Esophagus (tissue), 2 donors: Measurements from ENCODE around the gene DLGAP5. TPM values are rescaled to one million over a fixed set of nuclear protein-coding genes. Genes with fewer than 3 reads are reported as not detected.

Experiments
- H3K27ac ChIP-seq, 2 donors: one replicate each; pipeline ENCODE4 v1.5.1; 2013; ENCODE audit warnings: low read depth in 2 of 2, mild to moderate bottlenecking in 2 of 2, inconsistent platforms in 1 of 2, low read length in 1 of 2, moderate library complexity in 1 of 2
- H3K27me3 ChIP-seq, 2 donors: one replicate each; pipeline ENCODE4 v1.6.1; 2013; ENCODE audit warnings: low read length in 2 of 2, control low read depth in 1 of 2, mild to moderate bottlenecking in 1 of 2; ENCODE audit not compliant: insufficient read depth in 2 of 2, control insufficient read depth in 1 of 2
- H3K36me3 ChIP-seq, 2 donors: one replicate each; pipeline ENCODE4 v1.6.1; 2013; ENCODE audit warnings: low read length in 1 of 2; ENCODE audit not compliant: control insufficient read depth in 2 of 2, insufficient read depth in 2 of 2
- H3K4me1 ChIP-seq, 2 donors: one replicate each; pipeline ENCODE4 v1.6.1; 2013; ENCODE audit warnings: low read length in 1 of 2; ENCODE audit not compliant: control insufficient read depth in 2 of 2, insufficient read depth in 2 of 2
- H3K4me3 ChIP-seq, 2 donors: one replicate each; pipeline ENCODE4 v1.5.1; 2013; ENCODE audit warnings: low read length in 2 of 2, mild to moderate bottlenecking in 2 of 2, low read depth in 1 of 2, moderate library complexity in 1 of 2
- H3K9me3 ChIP-seq, 2 donors: one replicate each; pipeline ENCODE4 v1.6.1; 2013; ENCODE audit warnings: mild to moderate bottlenecking in 2 of 2, low read depth in 1 of 2, low read length in 1 of 2, moderate library complexity in 1 of 2; ENCODE audit not compliant: control insufficient read depth in 2 of 2, insufficient read depth in 1 of 2
- WGBS, 2 donors: extraction: QIAGEN DNeasy Blood & Tissue Kit; methylation state at CpG; one replicate each; pipeline ENCODE4 v1.1.7; 2013; 5-methylcytosine and 5-hydroxymethylcytosine counted together
- polyA plus RNA-seq, 2 donors: library from polyadenylated mRNA; stranded (reverse); fragments of 200-250 nt; gene quantifications; one replicate each; pipeline ENCODE4 v1.2.3, GENCODE V29; 2013
- donor health status: healthy with polysubstance abuse.
- donor health status: Bipolar disorder and iron deficiency.

DLGAP5 gene
- polyA plus RNA-seq, 2 donors = 1.4 to 6.0 TPM

GRCh38 chr14:55126034-55126433 lies 65.4 kb downstream of the DLGAP5 start:
- H3K9me3 ChIP-seq = no peaks in the 10 kb centered on the region
- peak overlapping the region; percentile 78 to 89 for H3K27ac ChIP-seq
- no peaks in the 10 kb centered on the region for H3K27me3 ChIP-seq
- 47 to 52% methylated on average over 3 of the region's 3 CpGs for WGBS, 2 donors
- no peaks in the 10 kb centered on the region for H3K36me3 ChIP-seq
- peaks cover 6 to 18% of the 10 kb centered on the region in 2 donors for H3K4me1 ChIP-seq
- no peak overlapping the region for H3K4me3 ChIP-seq

DNA sequence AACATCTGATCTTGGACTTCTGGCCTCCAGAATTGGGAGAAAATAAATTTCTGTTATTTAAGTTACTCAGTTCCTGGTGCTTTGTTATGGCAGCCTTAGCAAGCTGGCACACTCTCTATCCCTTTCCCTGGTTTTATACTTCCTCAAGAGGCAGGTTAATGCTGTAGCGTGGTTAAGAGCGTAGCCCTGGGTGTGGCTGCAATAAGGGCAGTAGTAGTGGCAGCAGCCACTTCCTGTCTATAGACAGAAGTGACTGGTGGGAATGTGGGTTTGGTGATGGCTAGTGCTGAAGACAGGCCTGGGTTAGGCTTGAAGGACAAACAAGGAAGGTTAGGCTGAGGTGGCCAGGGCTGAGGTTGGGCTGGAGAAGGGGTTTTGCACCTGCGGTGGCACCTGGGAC lies 66.0 kb downstream of the DLGAP5 start:
- Histone ChIP-seq H3K27ac (peak overlapping the region; percentile 78 to 89), H3K9me3 (no peaks in the 10 kb centered on the region), H3K4me1 (peaks cover 6 to 23% of the 10 kb centered on the region in 2 donors), H3K27me3 (no peaks in the 10 kb centered on the region), H3K36me3 (no peaks in the 10 kb centered on the region), H3K4me3 (no peak overlapping the region)
- WGBS, 2 donors = 60 to 64% methylated on average over 3 of the region's 3 CpGs

DNA sequence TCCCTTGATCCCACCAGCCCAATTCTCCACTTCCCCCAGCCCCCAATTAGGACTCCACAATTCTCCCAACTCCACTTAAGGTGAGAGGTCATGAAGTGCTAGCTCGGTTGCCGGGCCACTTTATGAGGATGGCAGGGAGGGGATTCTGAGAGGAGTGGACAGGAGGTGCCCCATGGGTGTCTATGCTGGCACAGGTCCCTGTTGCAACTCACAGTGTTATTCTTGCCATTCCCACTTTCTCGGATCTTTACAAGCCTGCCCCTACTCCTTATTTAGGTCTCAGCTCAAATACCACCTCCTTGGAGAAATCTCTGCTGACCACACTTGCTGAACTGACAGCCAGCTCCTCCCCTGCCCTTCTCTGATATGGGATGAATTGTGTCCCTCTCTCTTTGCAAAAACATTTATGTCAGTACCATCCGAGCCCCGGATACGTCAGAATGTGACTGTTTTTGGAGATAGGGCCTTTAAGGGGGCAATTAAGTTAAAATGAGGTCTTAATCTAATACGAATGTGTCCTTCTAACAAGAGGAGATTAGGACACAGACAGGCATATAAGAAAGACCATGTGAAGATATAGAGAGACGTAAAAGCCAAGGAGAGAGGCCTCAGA lies 66.5 kb downstream of the DLGAP5 start:
- Histone ChIP-seq H3K9me3 (no peaks in the 10 kb centered on the region), H3K27me3 (no peaks in the 10 kb centered on the region), H3K36me3 (no peaks in the 10 kb centered on the region), H3K4me1 (peaks cover 6 to 23% of the 10 kb centered on the region in 2 donors), H3K4me3 (no peak overlapping the region), H3K27ac (peak overlapping the region; percentile 78 to 80)
- WGBS, 2 donors = 88 to 92% methylated on average over 8 of the region's 8 CpGs

GRCh38 chr14:55123852-55124639 lies 67.3 kb downstream of the DLGAP5 start:
- no peaks in the 10 kb centered on the region for H3K36me3 ChIP-seq
- peaks cover 6 to 23% of the 10 kb centered on the region in 2 donors for H3K4me1 ChIP-seq
- 94 to 95% methylated on average over 9 of the region's 9 CpGs for WGBS, 2 donors
- H3K27ac ChIP-seq = peak overlapping the region in 1 of 2 donors; percentile 38
- no peaks in the 10 kb centered on the region for H3K27me3 ChIP-seq
- no peaks in the 10 kb centered on the region for H3K9me3 ChIP-seq
- H3K4me3 ChIP-seq = no peak overlapping the region

GRCh38 chr14:55123101-55123500 lies 68.3 kb downstream of the DLGAP5 start:
- peak overlapping the region; percentile 72 to 85 for H3K27ac ChIP-seq
- H3K4me1 ChIP-seq = peaks cover 6 to 23% of the 10 kb centered on the region in 2 donors
- H3K4me3 ChIP-seq = no peak overlapping the region

GRCh38 chr14:55122440-55122986 lies 68.9 kb downstream of the DLGAP5 start:
- Histone ChIP-seq H3K27ac (peak overlapping the region; percentile 72 to 85), H3K27me3 (no peaks in the 10 kb centered on the region), H3K4me3 (no peak overlapping the region), H3K4me1 (peaks cover 6 to 27% of the 10 kb centered on the region in 2 donors), H3K36me3 (no peaks in the 10 kb centered on the region), H3K9me3 (no peaks in the 10 kb centered on the region)
- 28 to 29% methylated on average over 8 of the region's 8 CpGs for WGBS, 2 donors

More at GRCh38 chr14:55123101-55123500, 68.3 kb downstream of the DLGAP5 start:
- Histone ChIP-seq H3K27me3 (no peaks in the 10 kb centered on the region), H3K9me3 (no peaks in the 10 kb centered on the region), H3K36me3 (no peaks in the 10 kb centered on the region)
- 63 to 66% methylated on average over 8 of the region's 8 CpGs for WGBS, 2 donors

DNA sequence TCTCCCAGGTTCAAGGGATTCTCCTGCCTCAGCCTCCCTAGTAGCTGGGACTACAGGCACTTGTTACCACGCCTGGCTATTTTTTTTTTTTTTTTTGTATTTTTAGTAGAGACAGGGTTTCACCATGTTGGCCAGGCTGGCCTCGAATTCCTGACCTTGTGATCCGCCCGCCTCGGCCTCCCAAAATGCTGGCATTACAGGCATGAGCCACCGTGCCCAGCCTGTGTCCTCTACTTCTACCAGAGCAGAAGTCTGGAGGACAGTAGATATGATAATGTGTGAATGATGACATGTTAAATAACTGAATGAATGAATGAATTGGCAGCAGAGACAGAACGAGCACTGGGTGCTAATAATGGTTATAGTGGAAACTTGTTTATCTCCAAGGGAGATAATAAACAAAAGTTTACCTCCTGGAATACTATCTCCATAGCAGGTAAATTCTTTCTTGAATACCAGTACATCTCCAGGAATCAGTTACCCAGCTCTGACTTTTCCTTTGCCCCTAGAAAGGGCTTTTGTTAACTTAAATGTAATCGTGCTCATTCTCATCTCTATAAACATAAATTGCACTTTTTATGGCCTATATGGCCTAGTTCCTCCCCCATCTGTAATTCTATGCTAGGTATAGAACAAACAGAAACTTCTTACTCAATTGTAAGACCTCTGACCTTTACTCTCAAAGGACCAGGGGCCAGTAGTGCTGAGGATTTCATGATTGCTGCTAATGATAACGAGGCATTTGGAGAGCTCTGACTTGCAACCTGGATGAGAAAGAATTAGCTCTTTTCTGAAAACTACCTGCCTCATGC lies 69.6 kb downstream of the DLGAP5 start:
- WGBS, 2 donors = 71 to 80% methylated on average over 9 of the region's 9 CpGs
- H3K36me3 ChIP-seq = no peaks in the 10 kb centered on the region
- peaks cover 6 to 27% of the 10 kb centered on the region in 2 donors for H3K4me1 ChIP-seq
- H3K27me3 ChIP-seq = no peaks in the 10 kb centered on the region
- no peak overlapping the region for H3K4me3 ChIP-seq
- peak overlapping the region; percentile 72 to 85 for H3K27ac ChIP-seq
- H3K9me3 ChIP-seq = no peaks in the 10 kb centered on the region

DNA sequence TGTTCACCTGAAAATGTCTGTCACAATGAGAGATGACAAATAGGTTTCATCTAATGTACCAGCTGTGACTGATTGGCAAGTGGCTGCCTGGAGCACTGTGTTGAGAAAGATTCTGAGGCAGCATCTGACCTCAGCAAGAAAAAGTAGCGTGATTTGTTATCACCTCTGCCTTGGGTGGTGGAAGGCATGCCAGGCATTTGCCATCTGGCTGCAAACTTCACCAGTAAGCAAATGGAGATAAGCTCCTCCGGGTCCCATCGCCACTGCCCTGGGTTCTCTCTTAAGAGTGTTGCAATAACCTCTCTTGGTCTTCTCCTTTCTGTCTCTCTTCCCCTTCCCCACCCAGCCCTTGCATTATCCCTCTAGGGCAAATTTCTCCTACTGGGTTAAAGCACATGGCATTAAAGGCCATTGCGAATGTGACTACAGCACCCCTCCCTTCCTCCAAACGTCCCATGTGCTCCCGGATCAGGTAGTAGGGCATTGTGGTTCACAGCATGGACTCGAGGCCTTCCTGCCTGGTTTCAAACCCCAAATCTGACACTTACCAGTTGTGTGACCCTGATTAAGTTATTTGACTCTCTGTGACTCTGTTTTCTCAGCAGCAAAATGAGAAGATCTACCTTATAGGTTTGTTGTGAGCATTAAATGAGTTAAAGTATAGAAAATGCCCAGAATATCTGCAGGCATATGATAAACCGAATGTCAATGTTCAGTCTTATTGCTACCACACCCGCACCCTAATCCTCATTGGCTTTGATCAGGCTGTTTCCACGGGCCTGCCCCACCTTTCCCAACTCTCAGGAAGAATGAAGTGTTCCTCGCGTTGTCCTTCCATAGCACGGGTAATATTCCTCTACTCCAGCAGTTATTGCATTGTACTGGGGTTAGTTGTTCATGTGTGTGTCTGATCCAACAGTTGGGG lies 70.6 kb downstream of the DLGAP5 start:
- peaks cover 6 to 27% of the 10 kb centered on the region in 2 donors for H3K4me1 ChIP-seq
- no peaks in the 10 kb centered on the region for H3K36me3 ChIP-seq
- no peak overlapping the region for H3K4me3 ChIP-seq

More for the DNA sequence above, 70.6 kb downstream of the DLGAP5 start:
- Histone ChIP-seq H3K27ac (peak overlapping the region; percentile 72 to 78), H3K27me3 (no peaks in the 10 kb centered on the region), H3K9me3 (no peaks in the 10 kb centered on the region)
- WGBS, 2 donors = 60 to 61% methylated on average over 13 of the region's 13 CpGs
